Measurements from ENCODE around the gene TRIM66. TPM values are rescaled to one million over a fixed set of nuclear protein-coding genes. Genes with fewer than 3 reads are reported as not detected.
A peak's percentile ranks its signal among the peaks of the same experiment; 100 is the strongest.

The TRIM66 gene
- total RNA-seq, 4 donors from 2014 or later, result 2.2 to 5.4 (median 3.1) TPM

- 76% methylated on average over 2 of the region's 3 CpGs for WGBS
- peaks cover 4 to 21% (median 19%) of the 10 kb centered on the region in 4 donors for H3K36me3 ChIP-seq
- no peak overlapping the region for H3K4me3 ChIP-seq
- intact Hi-C loops (cut with DNase I), result no loop called here
- H3K9me3 ChIP-seq, result no peaks in the 10 kb centered on the region
- no peak for DNase-seq (ENCODE audit: extremely low spot score)
- no peak for TF ChIP-seq CTCF (IDR thresholded peaks at IDR 0.05)
- TF ChIP-seq EP300 (IDR thresholded peaks at IDR 0.05), result no peak
- no peak for TF ChIP-seq POLR2A (IDR thresholded peaks at IDR 0.05; ENCODE audit: low read depth)
- TF ChIP-seq POLR2AphosphoS5 (IDR thresholded peaks at IDR 0.05), result no peak
- H3K27me3 ChIP-seq, result no peaks in the 10 kb centered on the region
- peaks cover 66 to 90% (median 89%) of the 10 kb centered on the region in 4 donors for H3K4me1 ChIP-seq
- peak overlapping the region; percentile 90 to 97 (median 93) for H3K27ac ChIP-seq (replicated peaks in 1 of 4)
Measured at GRCh38 chr11:8722809-8723208, 40.3 kb upstream of the TRIM66 start.

GRCh38 chr11:8721609-8722500 lies 39.4 kb upstream of the TRIM66 start:
- DNase-seq (ENCODE audit: extremely low spot score), result no peak
- Histone ChIP-seq H3K27me3 (no peaks in the 10 kb centered on the region), H3K4me1 (peaks cover 67 to 90% (median 89%) of the 10 kb centered on the region in 4 donors), H3K36me3 (peaks cover 4 to 27% (median 19%) of the 10 kb centered on the region in 4 donors), H3K9me3 (no peaks in the 10 kb centered on the region), H3K27ac (replicated peaks in 1 of 4) (peak overlapping the region; percentile 90 to 97 (median 93)), H3K4me3 (no peak overlapping the region)
- intact Hi-C loops (cut with DNase I), result no loop called here
- 34% methylated on average over 13 of the region's 13 CpGs for WGBS
- TF ChIP-seq POLR2AphosphoS5 (IDR thresholded peaks at IDR 0.05) (peak; percentile 24 to 48), CTCF (IDR thresholded peaks at IDR 0.05) (no peak), EP300 (IDR thresholded peaks at IDR 0.05) (peak; percentile 41), POLR2A (IDR thresholded peaks at IDR 0.05; ENCODE audit: low read depth) (no peak)

- Histone ChIP-seq H3K4me3 (no peak overlapping the region), H3K27ac (replicated peaks in 1 of 4) (peak overlapping the region; percentile 90 to 97 (median 93)), H3K9me3 (no peaks in the 10 kb centered on the region), H3K36me3 (peaks cover 4 to 27% (median 18%) of the 10 kb centered on the region in 4 donors), H3K27me3 (no peaks in the 10 kb centered on the region), H3K4me1 (peaks cover 71 to 91% (median 89%) of the 10 kb centered on the region in 4 donors)
- intact Hi-C loops (cut with DNase I), result no loop called here
- WGBS, result 32% methylated on average over 4 of the region's 5 CpGs
- no peak for DNase-seq (ENCODE audit: extremely low spot score)
- TF ChIP-seq POLR2A (IDR thresholded peaks at IDR 0.05; ENCODE audit: low read depth) (no peak), EP300 (IDR thresholded peaks at IDR 0.05) (no peak), CTCF (IDR thresholded peaks at IDR 0.05) (no peak), POLR2AphosphoS5 (IDR thresholded peaks at IDR 0.05) (no peak)
Measured at GRCh38 chr11:8720868-8721608, 38.6 kb upstream of the TRIM66 start.

GRCh38 chr11:8720352-8720751 lies 37.9 kb upstream of the TRIM66 start:
- H3K27ac ChIP-seq (replicated peaks in 1 of 4), result peak overlapping the region; percentile 90 to 97 (median 93)
- WGBS, result 12% methylated on average over 3 of the region's 3 CpGs
- peaks cover 4 to 29% (median 16%) of the 10 kb centered on the region in 4 donors for H3K36me3 ChIP-seq
- no peak for DNase-seq (ENCODE audit: extremely low spot score)
- H3K27me3 ChIP-seq, result no peaks in the 10 kb centered on the region
- peaks cover 77 to 98% (median 95%) of the 10 kb centered on the region in 4 donors for H3K4me1 ChIP-seq
- intact Hi-C loops (cut with DNase I), result no loop called here
- no peaks in the 10 kb centered on the region for H3K9me3 ChIP-seq
- TF ChIP-seq CTCF (IDR thresholded peaks at IDR 0.05) (no peak), EP300 (IDR thresholded peaks at IDR 0.05) (no peak), POLR2AphosphoS5 (IDR thresholded peaks at IDR 0.05) (no peak), POLR2A (IDR thresholded peaks at IDR 0.05; ENCODE audit: low read depth) (no peak)
- H3K4me3 ChIP-seq, result no peak overlapping the region
